ENCODE data around the gene NDUFV1.
"Not testable (repeated sequence)": the region's sequence is repeated elsewhere in the genome, so short reads cannot be mapped to it uniquely, and the experiment has no call there.

The NDUFV1 gene

GRCh38 chr11:67611704-67612587, 5.2 kb downstream of the NDUFV1 start:
- DNase-seq = no peak

GRCh38 chr11:67612751-67613150, 6.0 kb downstream of the NDUFV1 start:
- no peak for DNase-seq

- no peak for DNase-seq
Measured at GRCh38 chr11:67613313-67613959, 6.7 kb downstream of the NDUFV1 start.

GRCh38 chr11:67613960-67614715, 7.4 kb downstream of the NDUFV1 start:
- peak; percentile 75 for DNase-seq

- DNase-seq = no peak
Measured at GRCh38 chr11:67614730-67615714, 8.3 kb downstream of the NDUFV1 start.

GRCh38 chr11:67615728-67616430, 9.1 kb downstream of the NDUFV1 start:
- no peak for DNase-seq

- DNase-seq = no peak
Measured at GRCh38 chr11:67616431-67617242, 9.9 kb downstream of the NDUFV1 start.

GRCh38 chr11:67617243-67617953, 10.7 kb downstream of the NDUFV1 start:
- no peak for DNase-seq

- not testable (repeated sequence) for DNase-seq
Measured at GRCh38 chr11:67618901-67619659, 12.3 kb downstream of the NDUFV1 start.

- DNase-seq = not testable (repeated sequence)
Measured at GRCh38 chr11:67619683-67620618, 13.2 kb downstream of the NDUFV1 start.

GRCh38 chr11:67620621-67621020, 13.9 kb downstream of the NDUFV1 start:
- not testable (repeated sequence) for DNase-seq

- DNase-seq = not testable (repeated sequence)
Measured at GRCh38 chr11:67621928-67622327, 15.2 kb downstream of the NDUFV1 start.

GRCh38 chr11:67622905-67623304, 16.2 kb downstream of the NDUFV1 start:
- not testable (repeated sequence) for DNase-seq

GRCh38 chr11:67623795-67624194, 17.1 kb downstream of the NDUFV1 start:
- DNase-seq = not testable (repeated sequence)

GRCh38 chr11:67626131-67626833, 19.5 kb downstream of the NDUFV1 start:
- DNase-seq = not testable (repeated sequence)

GRCh38 chr11:67626970-67627369, 20.2 kb downstream of the NDUFV1 start:
- no peak for DNase-seq

GRCh38 chr11:67627441-67627811, 20.7 kb downstream of the NDUFV1 start:
- no peak for DNase-seq

Data from NCI-H226 (cell line).